ENCODE results near the gene SLC38A5. TPM values are rescaled to one million over a fixed set of nuclear protein-coding genes. Genes with fewer than 3 reads are reported as not detected.

SLC38A5 gene
- total and polyA plus RNA-seq, 2 donors (not counting 3 experiments of a cell fraction or from before 2014, with no cell fraction given), result 21.6 to 28.8 TPM

DNA sequence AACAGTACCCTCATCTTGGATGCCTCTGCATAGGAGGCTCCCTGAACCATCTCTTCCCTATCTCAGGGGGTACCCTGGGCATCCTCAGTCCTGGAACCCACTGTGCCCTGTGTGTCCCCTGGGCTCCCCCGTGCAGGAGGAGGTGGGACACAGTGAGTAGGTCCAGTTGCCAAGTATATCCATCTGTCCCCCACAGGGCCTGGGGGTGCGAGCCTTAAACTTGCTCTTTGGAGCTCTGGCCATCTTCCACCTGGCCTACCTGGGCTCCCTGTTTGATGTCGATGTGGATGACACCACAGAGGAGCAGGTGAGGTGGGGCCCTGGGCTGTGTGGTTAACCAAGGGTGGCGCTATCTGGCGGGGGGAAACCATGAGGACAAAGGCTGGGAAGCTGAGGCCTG, 46.9 kb upstream of the SLC38A5 start:
- Histone ChIP-seq H3K27me3 (ENCODE audit: control insufficient read depth in 2 of 2, insufficient read depth in 2 of 2, low read length in 2 of 2) (no peaks in the 10 kb centered on the region), H4K20me1 (replicated peaks; ENCODE audit: control insufficient read depth, extremely low read depth, insufficient read depth, low read length) (no peaks in the 10 kb centered on the region), H3K4me3 (replicated peaks in 1 of 3; ENCODE audit: insufficient read depth in 1 of 3, low read depth in 1 of 3, low read length in 3 of 3) (no peak overlapping the region), H3K9me3 (replicated peaks; ENCODE audit: control insufficient read depth, insufficient read depth, low read length) (no peaks in the 10 kb centered on the region), H3K4me1 (ENCODE audit: control insufficient read depth, extremely low read depth, insufficient read depth, low read length) (peaks cover 2% of the 10 kb centered on the region), H3K27ac (ENCODE audit: insufficient read depth, low read depth, low read length) (no peak overlapping the region), H3K36me3 (ENCODE audit: control insufficient read depth in 2 of 2, extremely low read depth in 1 of 2, insufficient read depth in 2 of 2, low read length in 2 of 2) (peaks cover 0 to 4% of the 10 kb centered on the region in 2 experiments), H3K4me2 (ENCODE audit: insufficient read depth, low read length) (no peak overlapping the region), H3K9me1 (replicated peaks; ENCODE audit: control insufficient read depth, extremely low read depth, insufficient read depth, low read length) (no peaks in the 10 kb centered on the region), H3K9ac (replicated peaks; ENCODE audit: extremely low read depth, insufficient read depth, low read length) (no peak overlapping the region), H3K79me2 (ENCODE audit: control insufficient read depth, insufficient read depth, low read length) (peaks cover under 1% of the 10 kb centered on the region), H2AFZ (ENCODE audit: low read depth, low read length) (no peak overlapping the region)
- dilution Hi-C loops (cut with MboI; ENCODE audit: extremely low pct_ligation_motif_present, low sequenced_read_pairs) (no loop called here), intact Hi-C loops (cut with micrococcal nuclease) (no loop called here)
- FAIRE-seq, result no peak
- BruUV-seq (replicated peaks), result no TSS peak
- ChIA-PET POLR2A (no interaction called here), CTCF (no interaction called here)
- TF ChIP-seq, protein P1, sequence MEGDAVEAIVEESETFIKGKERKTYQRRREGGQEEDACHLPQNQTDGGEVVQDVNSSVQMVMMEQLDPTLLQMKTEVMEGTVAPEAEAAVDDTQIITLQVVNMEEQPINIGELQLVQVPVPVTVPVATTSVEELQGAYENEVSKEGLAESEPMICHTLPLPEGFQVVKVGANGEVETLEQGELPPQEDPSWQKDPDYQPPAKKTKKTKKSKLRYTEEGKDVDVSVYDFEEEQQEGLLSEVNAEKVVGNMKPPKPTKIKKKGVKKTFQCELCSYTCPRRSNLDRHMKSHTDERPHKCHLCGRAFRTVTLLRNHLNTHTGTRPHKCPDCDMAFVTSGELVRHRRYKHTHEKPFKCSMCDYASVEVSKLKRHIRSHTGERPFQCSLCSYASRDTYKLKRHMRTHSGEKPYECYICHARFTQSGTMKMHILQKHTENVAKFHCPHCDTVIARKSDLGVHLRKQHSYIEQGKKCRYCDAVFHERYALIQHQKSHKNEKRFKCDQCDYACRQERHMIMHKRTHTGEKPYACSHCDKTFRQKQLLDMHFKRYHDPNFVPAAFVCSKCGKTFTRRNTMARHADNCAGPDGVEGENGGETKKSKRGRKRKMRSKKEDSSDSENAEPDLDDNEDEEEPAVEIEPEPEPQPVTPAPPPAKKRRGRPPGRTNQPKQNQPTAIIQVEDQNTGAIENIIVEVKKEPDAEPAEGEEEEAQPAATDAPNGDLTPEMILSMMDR (IDR thresholded peaks at IDR 0.05; ENCODE audit: extremely low read depth in 1 of 2, insufficient read depth in 1 of 2, low read depth in 1 of 2, low read length in 2 of 2), result no peak
- TF ChIP-seq FOS (IDR thresholded peaks at IDR 0.05; ENCODE audit: borderline replicate concordance, insufficient read depth, low read length), result no peak
- no peak for DNase-seq (ENCODE audit: low read depth, low spot score)

DNA sequence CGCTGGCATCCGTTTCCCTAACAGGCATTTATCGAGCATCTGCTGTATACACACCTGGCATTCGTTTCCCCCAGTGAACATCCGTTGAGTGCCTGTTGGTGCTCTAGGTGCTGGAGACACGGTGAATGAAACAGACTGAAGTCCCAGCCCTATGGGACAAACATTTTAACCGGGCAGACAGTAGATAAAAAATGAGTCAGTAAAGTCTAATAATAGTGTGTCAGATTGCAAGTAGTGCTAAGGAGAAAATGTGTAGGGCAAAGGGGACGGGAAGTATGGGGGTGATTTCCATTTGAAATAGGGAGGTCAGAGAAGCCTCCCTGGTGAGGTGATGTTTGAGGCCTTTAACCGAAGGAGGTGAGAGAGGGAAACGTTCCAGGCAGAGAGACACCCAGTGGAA, 46.2 kb upstream of the SLC38A5 start:
- intact Hi-C loops (cut with micrococcal nuclease), result no loop called here

More for the DNA sequence above, 46.2 kb upstream of the SLC38A5 start:
- peaks cover 0 to 5% of the 10 kb centered on the region in 2 experiments for H3K36me3 ChIP-seq (ENCODE audit: control insufficient read depth in 2 of 2, extremely low read depth in 1 of 2, insufficient read depth in 2 of 2, low read length in 2 of 2)
- H2AFZ ChIP-seq (ENCODE audit: low read depth, low read length), result no peak overlapping the region
- no peak overlapping the region for H3K4me3 ChIP-seq (replicated peaks in 1 of 3; ENCODE audit: insufficient read depth in 1 of 3, low read depth in 1 of 3, low read length in 3 of 3)
- H3K27ac ChIP-seq (ENCODE audit: insufficient read depth, low read depth, low read length), result no peak overlapping the region
- ChIA-PET POLR2A (no interaction called here), CTCF (no interaction called here)
- H3K4me2 ChIP-seq (ENCODE audit: insufficient read depth, low read length), result no peak overlapping the region
- TF ChIP-seq MYC (IDR thresholded peaks at IDR 0.05; ENCODE audit: low read depth, low read length) (no peak), POLR2AphosphoS5 (IDR thresholded peaks at IDR 0.05; ENCODE audit: insufficient read depth, low read depth, low read length) (no peak), FOS (IDR thresholded peaks at IDR 0.05; ENCODE audit: borderline replicate concordance, insufficient read depth, low read length) (no peak), JUN (IDR thresholded peaks at IDR 0.05; ENCODE audit: borderline replicate concordance, insufficient read depth, insufficient read length, low read depth) (no peak), EZH2 (IDR thresholded peaks at IDR 0.05; ENCODE audit: borderline replicate concordance, low read depth, low read length, severe bottlenecking) (no peak), POLR2A (IDR thresholded peaks at IDR 0.05; ENCODE audit: low read depth, low read length) (no peak)
- TF ChIP-seq, protein P1 (IDR thresholded peaks at IDR 0.05; ENCODE audit: extremely low read depth in 1 of 2, insufficient read depth in 1 of 2, low read depth in 1 of 2, low read length in 2 of 2), result no peak
- H3K9me1 ChIP-seq (replicated peaks; ENCODE audit: control insufficient read depth, extremely low read depth, insufficient read depth, low read length), result no peaks in the 10 kb centered on the region
- dilution Hi-C loops (cut with MboI; ENCODE audit: extremely low pct_ligation_motif_present, low sequenced_read_pairs), result no loop called here
- FAIRE-seq (no peak), DNase-seq (ENCODE audit: low read depth, low spot score) (no peak)
- H4K20me1 ChIP-seq (replicated peaks; ENCODE audit: control insufficient read depth, extremely low read depth, insufficient read depth, low read length), result no peaks in the 10 kb centered on the region
- peaks cover 2% of the 10 kb centered on the region for H3K4me1 ChIP-seq (ENCODE audit: control insufficient read depth, extremely low read depth, insufficient read depth, low read length)
- H3K27me3 ChIP-seq (ENCODE audit: control insufficient read depth in 2 of 2, insufficient read depth in 2 of 2, low read length in 2 of 2), result no peaks in the 10 kb centered on the region
- H3K9ac ChIP-seq (replicated peaks; ENCODE audit: extremely low read depth, insufficient read depth, low read length), result no peak overlapping the region
- H3K9me3 ChIP-seq (replicated peaks; ENCODE audit: control insufficient read depth, insufficient read depth, low read length), result no peaks in the 10 kb centered on the region
- H3K79me2 ChIP-seq (ENCODE audit: control insufficient read depth, insufficient read depth, low read length), result no peaks in the 10 kb centered on the region
- BruUV-seq (replicated peaks), result no TSS peak
